GM12878 (cell line): ENCODE measurements around the gene WDFY4. TPM values are rescaled to one million over a fixed set of nuclear protein-coding genes. Genes with fewer than 3 reads are reported as not detected.

Experiments
- ATAC-seq: fragments of 200-7000 bp; cut with Tn5 transposase; 3 replicates; pipeline ENCODE4 v1.9.1; 2020; ENCODE audit warnings: mild to moderate bottlenecking, moderate library complexity
- BruUV-seq: library from RNA; stranded (reverse); fragments of 400-500 nt; replicated peaks from 2 replicates; lab custom pipeline; 2021; lab: Mats Ljungman, UMichigan
- CTCF ChIA-PET: fragments of 300-600 bp; sonication (Branson Sonifier 250); formaldehyde crosslinking; extraction: SDS; loops from one replicate; lab custom pipeline; 2021; ENCODE audit warnings: inconsistent platforms; lab: Yijun Ruan, JAX
- POLR2A ChIA-PET: fragments of 350-600 bp; formaldehyde crosslinking; extraction: SDS; loops from one replicate; lab custom pipeline; 2021; ENCODE audit warnings: inconsistent platforms; lab: Charles Lee
- RAD21 ChIA-PET: fragments of 300-600 bp; sonication (Branson Sonifier 250); formaldehyde crosslinking; loops from one replicate; lab custom pipeline; 2023; ENCODE audit warnings: antibody characterized with exemption; ENCODE audit not compliant: unreplicated experiment; lab: Charles Lee
- SMC1A ChIA-PET: fragments of 300-600 bp; sonication (Branson Sonifier 250); formaldehyde crosslinking; loops from one replicate; lab custom pipeline; 2023; ENCODE audit not compliant: unreplicated experiment, uncharacterized antibody; lab: Charles Lee
- DNase-seq: peaks from one replicate; pipeline ENCODE4 v3.0.0-alpha.2; 2011; ENCODE audit warnings: low read depth, low spot score
- FAIRE-seq: peaks from 3 replicates; lab custom pipeline; 2011; peaks lifted over from hg19 to GRCh38; lab: Jason Lieb, UNC
- H2AFZ ChIP-seq: 2 replicates; pipeline ENCODE4 v1.6.0; 2011; ENCODE audit warnings: low read depth, low read length, control low read depth; ENCODE audit not compliant: control insufficient read depth
- H3K27ac ChIP-seq: 2 replicates; pipeline ENCODE4 v1.5.1; 2011; ENCODE audit warnings: control low read depth; ENCODE audit not compliant: control insufficient read depth, insufficient read depth
- H3K27me3 ChIP-seq, 2 experiments: replicated peaks in 1 of 2; 2 replicates each; pipeline versions ENCODE4 v1.6.0 to v1.6.1; 2011; ENCODE audit warnings: low read length in 1 of 2; ENCODE audit not compliant: control insufficient read depth in 2 of 2, insufficient read depth in 2 of 2
- H3K36me3 ChIP-seq, 2 experiments: 2 replicates each; pipeline ENCODE4 v1.5.1; 2011; ENCODE audit warnings: low read length in 1 of 2; ENCODE audit not compliant: control insufficient read depth in 2 of 2, insufficient read depth in 2 of 2
- H3K4me1 ChIP-seq: 2 replicates; pipeline ENCODE4 v1.6.1; 2011; ENCODE audit warnings: mild to moderate bottlenecking, low read length, moderate library complexity, mixed read lengths; ENCODE audit not compliant: control insufficient read depth, insufficient read depth
- H3K4me2 ChIP-seq: 2 replicates; pipeline ENCODE4 v1.6.0; 2011; ENCODE audit warnings: control low read depth; ENCODE audit not compliant: control insufficient read depth, insufficient read depth
- H3K4me3 ChIP-seq: fragments of 200-600 bp; sonication (generic); 2 replicates; pipeline ENCODE4 v1.5.1; 2016
- H3K79me2 ChIP-seq: 2 replicates; pipeline ENCODE4 v1.6.0; 2011; ENCODE audit warnings: low read length; ENCODE audit not compliant: control insufficient read depth, insufficient read depth
- H3K9ac ChIP-seq: 2 replicates; pipeline ENCODE4 v1.8.0; 2011; ENCODE audit warnings: low read length, control low read depth, mixed read lengths; ENCODE audit not compliant: control insufficient read depth, insufficient read depth
- H3K9me3 ChIP-seq: replicated peaks from 3 replicates; pipeline ENCODE4 v1.5.1; 2011; ENCODE audit warnings: mild to moderate bottlenecking, low read length; ENCODE audit not compliant: control insufficient read depth, insufficient read depth
- H4K20me1 ChIP-seq: 2 replicates; pipeline ENCODE4 v1.6.0; 2011; ENCODE audit not compliant: control insufficient read depth, insufficient read depth
- CBX3 ChIP-seq: fragments of 200-600 bp; sonication (generic); IDR thresholded peaks from 2 replicates; pipeline ENCODE4 v1.6.1; 2016; ENCODE audit warnings: low read depth, borderline replicate concordance
- CBX5 ChIP-seq: sonication (generic); IDR thresholded peaks from 2 replicates; pipeline ENCODE4 v1.6.1; 2016; ENCODE audit warnings: low read depth, moderate library complexity, mild to moderate bottlenecking, inconsistent platforms
- EGR1 ChIP-seq, 2 experiments: IDR thresholded peaks; 1 replicate in 1 of 2; 2 replicates in 1 of 2; pipeline ENCODE4 v1.6.1; 2011 to 2012; ENCODE audit warnings: low read depth in 2 of 2, low read length in 2 of 2, borderline replicate concordance in 1 of 2, mild to moderate bottlenecking in 1 of 2, moderate library complexity in 1 of 2
- EP300 ChIP-seq, 2 experiments: fragments of 150-350 bp in 1 of 2; IDR thresholded peaks; 2 replicates each; pipeline ENCODE4 v1.6.1; 2011 to 2012; ENCODE audit warnings: low read depth in 2 of 2, low read length in 2 of 2, borderline replicate concordance in 1 of 2, improper control_type of control experiment in 1 of 2, inconsistent platforms in 1 of 2; ENCODE audit not compliant: control insufficient read depth in 1 of 2
- FOXK2 ChIP-seq: fragments of 450-650 bp; IDR thresholded peaks from 2 replicates; pipeline ENCODE4 v1.6.1; 2017; ENCODE audit warnings: mild to moderate bottlenecking, moderate library complexity
- LARP7 ChIP-seq: fragments of 450-650 bp; IDR thresholded peaks from 2 replicates; pipeline ENCODE4 v1.6.1; 2017; ENCODE audit warnings: mild to moderate bottlenecking
- NBN ChIP-seq: fragments of 450-650 bp; IDR thresholded peaks from 2 replicates; pipeline ENCODE4 v1.6.1; 2016
- RB1 ChIP-seq: fragments of 450-650 bp; formaldehyde crosslinking; IDR thresholded peaks from 2 replicates; pipeline ENCODE4 v1.6.1; 2017; ENCODE audit warnings: mild to moderate bottlenecking, borderline replicate concordance
- RBBP5 ChIP-seq: fragments of 200-600 bp; sonication (generic); conservative IDR thresholded peaks from 2 replicates; pipeline ENCODE4 v1.6.1; 2016
- RUNX3 ChIP-seq: IDR thresholded peaks from 2 replicates; pipeline ENCODE4 v1.6.1; 2012; ENCODE audit warnings: low read length, inconsistent platforms
- SMARCA5 ChIP-seq: fragments of 450-650 bp; IDR thresholded peaks from 2 replicates; pipeline ENCODE4 v1.6.1; 2017; ENCODE audit warnings: mild to moderate bottlenecking
- SUPT20H ChIP-seq: IDR thresholded peaks from 2 replicates; pipeline ENCODE4 v1.6.1; 2011; ENCODE audit warnings: low read depth, mild to moderate bottlenecking, low read length, moderate library complexity, borderline replicate concordance; ENCODE audit not compliant: control insufficient read depth
- ZNF384 ChIP-seq: IDR thresholded peaks from 2 replicates; pipeline ENCODE4 v1.6.1; 2012; ENCODE audit warnings: low read depth, mild to moderate bottlenecking, low read length, improper control_type of control experiment, borderline replicate concordance
- WGBS: methylation state at CpG from one replicate; pipeline ENCODE4 v1.1.6; 2016; ENCODE audit warnings: low lambda C conversion rate; ENCODE audit not compliant: insufficient replicate concordance, insufficient coverage; ENCODE audit errors: missing lambda C conversion rate; 5-methylcytosine and 5-hydroxymethylcytosine counted together
- in situ Hi-C: fragments of 300-500 bp; cut with MboI; formaldehyde crosslinking; loops from 9 replicates; pipeline ENCODE4 v1.14.3; 2018; ENCODE audit warnings: mixed read lengths
- intact Hi-C: fragments of 100-400 bp; cut with micrococcal nuclease; formaldehyde crosslinking; loops from one replicate; pipeline ENCODE4 v1.14.2; 2022; ENCODE audit not compliant: unreplicated experiment
- polyA plus RNA-seq, 11 experiments: library from polyadenylated mRNA; depleted of rRNA in 4 of 11; unstranded in 6 of 11; stranded (reverse) in 5 of 11; fragments of >200 nt; fragmentation: Nextera tagmentation in 4 of 11; fragmentation: Illumina TruSeq in 1 of 11; extraction: Ambion mirVana in 4 of 11; extraction: Trizol in 1 of 11; gene quantifications; 1 replicate in 1 of 11; 2 replicates in 10 of 11; pipeline versions ENCODE4 v1.2.1 to v1.2.3, GENCODE V29; 2011 to 2016; ENCODE audit warnings: inconsistent platforms in 2 of 11, missing spikeins in 2 of 11, low read depth in 1 of 11
- total RNA-seq, 4 experiments: library from RNA; depleted of rRNA in 3 of 4; stranded (reverse); fragments of >200 nt in 3 of 4; fragmentation: Illumina TruSeq in 1 of 4; extraction: Trizol in 1 of 4; gene quantifications; 2 replicates each; pipeline versions ENCODE4 v1.2.1 to v1.2.3, GENCODE V29; 2013 to 2021
- TF ChIP-seq, protein P1 (sequence below): fragments of 450-650 bp; IDR thresholded peaks from 2 replicates; pipeline ENCODE4 v1.6.1; 2017; ENCODE audit warnings: mild to moderate bottlenecking, moderate library complexity
- TF ChIP-seq, protein P2 (sequence below): fragments of 450-650 bp; IDR thresholded peaks from 2 replicates; pipeline ENCODE4 v1.6.1; 2018; ENCODE audit warnings: mild to moderate bottlenecking, low read depth, moderate library complexity; ENCODE audit not compliant: partially characterized antibody

Gene WDFY4
- total and polyA plus RNA-seq, 10 of the 15 experiments (the other 5 are each of a cell fraction or from before 2014, with no cell fraction given), result 13.5 to 132 (median 47.3) TPM

DNA sequence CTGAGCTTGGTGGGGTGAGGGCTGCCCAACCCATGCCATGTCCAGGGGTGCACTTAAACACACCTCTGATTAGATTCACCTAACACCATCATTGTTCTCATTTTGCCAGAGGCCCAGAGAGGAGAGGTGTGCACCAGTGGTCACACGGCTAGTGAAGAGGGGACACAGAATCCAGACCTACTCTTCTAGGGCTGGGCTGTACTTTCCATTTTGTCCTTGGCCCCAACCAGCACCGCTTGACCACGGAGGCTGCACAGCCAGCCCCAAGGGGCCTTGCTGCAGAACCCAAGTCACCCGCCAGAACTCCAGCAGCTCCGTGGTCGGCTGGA, 246 bp upstream of the WDFY4 start (continued):
- TF ChIP-seq CBX3 (no peak), RUNX3 (0 out of 2 replicates have a peak, but pooled peaks have one; percentile 41)
- TF ChIP-seq, all 136 proteins: peak for 12

DNA sequence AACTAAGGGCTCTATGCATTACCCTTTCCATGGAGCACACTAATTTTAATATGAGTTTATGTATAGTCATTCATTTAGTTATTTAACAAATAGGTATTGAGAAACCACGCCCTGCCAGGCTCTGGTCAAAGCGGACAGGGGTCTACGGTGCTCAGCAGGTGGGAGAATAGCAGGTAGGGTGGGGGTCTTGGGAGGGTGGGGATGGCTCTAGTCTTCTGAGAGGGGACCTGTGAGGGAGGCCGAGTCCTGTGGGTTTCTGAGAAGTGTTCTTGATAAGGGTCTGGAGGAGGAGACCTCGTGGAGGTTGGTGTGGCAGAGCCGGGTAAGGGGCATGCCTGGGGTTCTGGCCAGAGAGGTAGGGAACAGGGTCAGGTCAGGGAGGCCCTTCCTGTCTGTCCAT, 1.1 kb downstream of the WDFY4 start:
- ChIA-PET SMC1A (interaction anchor here (0.9 to 4.7 kb wide), 5 partner anchors 14 to 29 kb away, joined by 3 to 85 read pairs (median 14); no protein-coding TSS in a partner anchor), POLR2A (interaction anchor here (4.2 to 5.8 kb wide), 2 partner anchors 13 to 17 kb away, joined by 29 to 79 read pairs; no protein-coding TSS in a partner anchor), CTCF (interaction anchor here (2.6 kb wide), 2 partner anchors 17 to 21 kb away, joined by 10 to 17 read pairs; no protein-coding TSS in a partner anchor), RAD21 (interaction anchor here (1.3 to 4.8 kb wide), 6 partner anchors 13 to 80 kb away, joined by 4 to 87 read pairs (median 12); no protein-coding TSS in a partner anchor)
- H3K27ac ChIP-seq, result peak overlapping the region; percentile 96
- intact Hi-C loops, result loop anchor here (10.0 kb wide), 1 partner anchor 499 kb away; the partner anchor contains the start of gene TMEM273
- BruUV-seq, result no TSS peak
- H3K9ac ChIP-seq, result peak overlapping the region; percentile 88
- FAIRE-seq, result no peak
- no peaks in the 10 kb centered on the region for H3K27me3 ChIP-seq
- no peak for DNase-seq
- H3K4me2 ChIP-seq, result peak overlapping the region; percentile 93
- ATAC-seq, result peak; percentile 3
- 0% methylated on average over 5 of the region's 6 CpGs for WGBS
- H3K4me1 ChIP-seq, result peaks cover 28% of the 10 kb centered on the region
- in situ Hi-C loops, result no loop called here
- H2AFZ ChIP-seq, result no peak overlapping the region
- peak overlapping the region; percentile 70 for H3K4me3 ChIP-seq
- H3K36me3 ChIP-seq, result peaks cover 0 to 2% of the 10 kb centered on the region in 2 experiments; a peak in 1 of 4 replicates
- no peaks in the 10 kb centered on the region for H4K20me1 ChIP-seq
- H3K79me2 ChIP-seq, result peaks cover 59% of the 10 kb centered on the region
- H3K9me3 ChIP-seq, result no peaks in the 10 kb centered on the region; the same call in 2 of the 3 replicates
- no peak for TF ChIP-seq ZNF384
- TF ChIP-seq, protein P1, sequence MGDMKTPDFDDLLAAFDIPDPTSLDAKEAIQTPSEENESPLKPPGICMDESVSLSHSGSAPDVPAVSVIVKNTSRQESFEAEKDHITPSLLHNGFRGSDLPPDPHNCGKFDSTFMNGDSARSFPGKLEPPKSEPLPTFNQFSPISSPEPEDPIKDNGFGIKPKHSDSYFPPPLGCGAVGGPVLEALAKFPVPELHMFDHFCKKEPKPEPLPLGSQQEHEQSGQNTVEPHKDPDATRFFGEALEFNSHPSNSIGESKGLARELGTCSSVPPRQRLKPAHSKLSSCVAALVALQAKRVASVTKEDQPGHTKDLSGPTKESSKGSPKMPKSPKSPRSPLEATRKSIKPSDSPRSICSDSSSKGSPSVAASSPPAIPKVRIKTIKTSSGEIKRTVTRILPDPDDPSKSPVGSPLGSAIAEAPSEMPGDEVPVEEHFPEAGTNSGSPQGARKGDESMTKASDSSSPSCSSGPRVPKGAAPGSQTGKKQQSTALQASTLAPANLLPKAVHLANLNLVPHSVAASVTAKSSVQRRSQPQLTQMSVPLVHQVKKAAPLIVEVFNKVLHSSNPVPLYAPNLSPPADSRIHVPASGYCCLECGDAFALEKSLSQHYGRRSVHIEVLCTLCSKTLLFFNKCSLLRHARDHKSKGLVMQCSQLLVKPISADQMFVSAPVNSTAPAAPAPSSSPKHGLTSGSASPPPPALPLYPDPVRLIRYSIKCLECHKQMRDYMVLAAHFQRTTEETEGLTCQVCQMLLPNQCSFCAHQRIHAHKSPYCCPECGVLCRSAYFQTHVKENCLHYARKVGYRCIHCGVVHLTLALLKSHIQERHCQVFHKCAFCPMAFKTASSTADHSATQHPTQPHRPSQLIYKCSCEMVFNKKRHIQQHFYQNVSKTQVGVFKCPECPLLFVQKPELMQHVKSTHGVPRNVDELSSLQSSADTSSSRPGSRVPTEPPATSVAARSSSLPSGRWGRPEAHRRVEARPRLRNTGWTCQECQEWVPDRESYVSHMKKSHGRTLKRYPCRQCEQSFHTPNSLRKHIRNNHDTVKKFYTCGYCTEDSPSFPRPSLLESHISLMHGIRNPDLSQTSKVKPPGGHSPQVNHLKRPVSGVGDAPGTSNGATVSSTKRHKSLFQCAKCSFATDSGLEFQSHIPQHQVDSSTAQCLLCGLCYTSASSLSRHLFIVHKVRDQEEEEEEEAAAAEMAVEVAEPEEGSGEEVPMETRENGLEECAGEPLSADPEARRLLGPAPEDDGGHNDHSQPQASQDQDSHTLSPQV, result no peak
- TF ChIP-seq NBN, result no peak
- no peak for TF ChIP-seq RB1
- TF ChIP-seq LARP7, result no peak
- TF ChIP-seq RBBP5, result no peak
- no peak for TF ChIP-seq SUPT20H
- TF ChIP-seq, protein P2, sequence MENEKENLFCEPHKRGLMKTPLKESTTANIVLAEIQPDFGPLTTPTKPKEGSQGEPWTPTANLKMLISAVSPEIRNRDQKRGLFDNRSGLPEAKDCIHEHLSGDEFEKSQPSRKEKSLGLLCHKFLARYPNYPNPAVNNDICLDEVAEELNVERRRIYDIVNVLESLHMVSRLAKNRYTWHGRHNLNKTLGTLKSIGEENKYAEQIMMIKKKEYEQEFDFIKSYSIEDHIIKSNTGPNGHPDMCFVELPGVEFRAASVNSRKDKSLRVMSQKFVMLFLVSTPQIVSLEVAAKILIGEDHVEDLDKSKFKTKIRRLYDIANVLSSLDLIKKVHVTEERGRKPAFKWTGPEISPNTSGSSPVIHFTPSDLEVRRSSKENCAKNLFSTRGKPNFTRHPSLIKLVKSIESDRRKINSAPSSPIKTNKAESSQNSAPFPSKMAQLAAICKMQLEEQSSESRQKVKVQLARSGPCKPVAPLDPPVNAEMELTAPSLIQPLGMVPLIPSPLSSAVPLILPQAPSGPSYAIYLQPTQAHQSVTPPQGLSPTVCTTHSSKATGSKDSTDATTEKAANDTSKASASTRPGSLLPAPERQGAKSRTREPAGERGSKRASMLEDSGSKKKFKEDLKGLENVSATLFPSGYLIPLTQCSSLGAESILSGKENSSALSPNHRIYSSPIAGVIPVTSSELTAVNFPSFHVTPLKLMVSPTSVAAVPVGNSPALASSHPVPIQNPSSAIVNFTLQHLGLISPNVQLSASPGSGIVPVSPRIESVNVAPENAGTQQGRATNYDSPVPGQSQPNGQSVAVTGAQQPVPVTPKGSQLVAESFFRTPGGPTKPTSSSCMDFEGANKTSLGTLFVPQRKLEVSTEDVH, result no peak
- no peak for TF ChIP-seq EP300 (IDR thresholded peaks at IDR 0.05; ENCODE audit: borderline replicate concordance in 1 of 2, control insufficient read depth in 1 of 2, low read depth in 2 of 2, low read length in 2 of 2)
- TF ChIP-seq CBX5, result no peak
- TF ChIP-seq EGR1 (IDR thresholded peaks at IDR 0.05; ENCODE audit: borderline replicate concordance in 1 of 2, low read depth in 2 of 2, low read length in 2 of 2), result no peak
- no peak for TF ChIP-seq SMARCA5
- no peak for TF ChIP-seq FOXK2
